ENCODE data around the gene MFNG. TPM values are rescaled to one million over a fixed set of nuclear protein-coding genes. Genes with fewer than 3 reads are reported as not detected.
A peak's percentile ranks its signal among the peaks of the same experiment; 100 is the strongest.

MFNG gene
- total RNA-seq, 1 experiment from 2014 or later, result 7.1 TPM

DNA sequence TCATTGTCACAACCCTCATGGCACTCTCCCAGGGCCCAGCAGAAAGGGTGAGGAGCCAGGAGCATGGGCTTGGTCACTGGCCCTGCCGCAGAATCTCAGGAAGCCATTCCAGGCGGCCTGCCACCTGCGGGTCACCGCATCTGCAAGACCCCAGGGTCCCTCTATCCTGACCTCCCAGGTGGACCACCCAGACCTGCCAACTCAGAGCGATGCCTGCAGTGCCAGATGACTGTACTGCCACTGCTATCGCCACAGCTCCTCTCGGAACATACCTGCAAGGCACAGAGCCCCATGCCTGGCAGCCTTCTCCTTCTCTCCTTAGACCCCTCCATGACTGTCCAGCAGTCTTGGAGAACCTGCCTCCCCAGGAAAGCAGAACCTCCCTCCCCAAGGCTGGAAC is 32.5 kb downstream of the MFNG start:
- ATAC-seq (no peak), DNase-seq (ENCODE audit: low read depth, low spot score) (no peak)
- no peaks in the 10 kb centered on the region; the same call in 1 of the 2 replicates for H3K9me3 ChIP-seq (ENCODE audit: control insufficient read depth, insufficient read depth, low read depth, low read length)
- TF ChIP-seq, protein P1, sequence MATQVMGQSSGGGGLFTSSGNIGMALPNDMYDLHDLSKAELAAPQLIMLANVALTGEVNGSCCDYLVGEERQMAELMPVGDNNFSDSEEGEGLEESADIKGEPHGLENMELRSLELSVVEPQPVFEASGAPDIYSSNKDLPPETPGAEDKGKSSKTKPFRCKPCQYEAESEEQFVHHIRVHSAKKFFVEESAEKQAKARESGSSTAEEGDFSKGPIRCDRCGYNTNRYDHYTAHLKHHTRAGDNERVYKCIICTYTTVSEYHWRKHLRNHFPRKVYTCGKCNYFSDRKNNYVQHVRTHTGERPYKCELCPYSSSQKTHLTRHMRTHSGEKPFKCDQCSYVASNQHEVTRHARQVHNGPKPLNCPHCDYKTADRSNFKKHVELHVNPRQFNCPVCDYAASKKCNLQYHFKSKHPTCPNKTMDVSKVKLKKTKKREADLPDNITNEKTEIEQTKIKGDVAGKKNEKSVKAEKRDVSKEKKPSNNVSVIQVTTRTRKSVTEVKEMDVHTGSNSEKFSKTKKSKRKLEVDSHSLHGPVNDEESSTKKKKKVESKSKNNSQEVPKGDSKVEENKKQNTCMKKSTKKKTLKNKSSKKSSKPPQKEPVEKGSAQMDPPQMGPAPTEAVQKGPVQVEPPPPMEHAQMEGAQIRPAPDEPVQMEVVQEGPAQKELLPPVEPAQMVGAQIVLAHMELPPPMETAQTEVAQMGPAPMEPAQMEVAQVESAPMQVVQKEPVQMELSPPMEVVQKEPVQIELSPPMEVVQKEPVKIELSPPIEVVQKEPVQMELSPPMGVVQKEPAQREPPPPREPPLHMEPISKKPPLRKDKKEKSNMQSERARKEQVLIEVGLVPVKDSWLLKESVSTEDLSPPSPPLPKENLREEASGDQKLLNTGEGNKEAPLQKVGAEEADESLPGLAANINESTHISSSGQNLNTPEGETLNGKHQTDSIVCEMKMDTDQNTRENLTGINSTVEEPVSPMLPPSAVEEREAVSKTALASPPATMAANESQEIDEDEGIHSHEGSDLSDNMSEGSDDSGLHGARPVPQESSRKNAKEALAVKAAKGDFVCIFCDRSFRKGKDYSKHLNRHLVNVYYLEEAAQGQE (IDR thresholded peaks at IDR 0.05; ENCODE audit: insufficient read depth in 1 of 2, low read depth in 2 of 2, low read length in 1 of 2), result no peak
- ChIA-PET POLR2A (interaction anchor here (0.7 kb wide), 1 partner anchor 30 kb away, joined by 4 read pairs; no protein-coding TSS in a partner anchor), CTCF (no interaction called here)
- H3K27ac ChIP-seq (ENCODE audit: low read length), result peak overlapping the region; percentile 75; the same call in 1 of the 2 replicates
- peaks cover 19% of the 10 kb centered on the region for H3K4me1 ChIP-seq (ENCODE audit: control insufficient read depth, insufficient read depth, low read length)
- no peaks in the 10 kb centered on the region for H3K36me3 ChIP-seq (ENCODE audit: control insufficient read depth, insufficient read depth, low read length)
- no peaks in the 10 kb centered on the region for H3K27me3 ChIP-seq (ENCODE audit: control insufficient read depth, insufficient read depth, low read length)
- in situ Hi-C loops (cut with HindIII; ENCODE audit: low pct_unique_long_range_greater_than_20kb, low sequenced_read_pairs), result no loop called here
- H3K4me3 ChIP-seq (ENCODE audit: low read depth in 2 of 2, low read length in 2 of 2), result no peak overlapping the region
- intact Hi-C loops (cut with micrococcal nuclease; ENCODE audit: unreplicated experiment), result no loop called here
- no TSS peak for BruUV-seq (replicated peaks)

DNA sequence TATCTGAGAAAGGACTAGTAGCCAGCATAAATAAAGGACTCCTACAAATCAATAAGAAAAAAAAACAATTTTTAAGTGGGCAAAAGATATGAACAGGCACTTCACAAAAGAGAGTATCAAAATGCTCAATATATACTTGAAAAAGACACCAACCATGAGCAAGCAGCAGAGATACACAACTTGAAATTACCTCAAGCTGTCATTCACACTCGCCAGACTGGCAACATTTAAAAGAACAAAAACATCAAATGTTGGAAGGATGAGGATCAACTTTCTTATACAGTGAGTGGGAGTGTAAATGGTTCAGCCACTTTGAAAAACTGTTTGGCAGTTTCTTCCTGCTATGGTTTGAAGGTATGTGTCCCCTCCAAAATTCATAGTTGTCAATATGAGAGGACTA is 35.0 kb downstream of the MFNG start:
- POLR2A ChIA-PET, result no interaction called here

More for the DNA sequence above, 35.0 kb downstream of the MFNG start:
- no peak for DNase-seq (ENCODE audit: low read depth, low spot score)
- Histone ChIP-seq H3K9me3 (ENCODE audit: control insufficient read depth, insufficient read depth, low read depth, low read length) (no peaks in the 10 kb centered on the region; the same call in 1 of the 2 replicates), H3K4me1 (ENCODE audit: control insufficient read depth, insufficient read depth, low read length) (peaks cover 16% of the 10 kb centered on the region), H3K27ac (ENCODE audit: low read length) (no peak overlapping the region), H3K36me3 (ENCODE audit: control insufficient read depth, insufficient read depth, low read length) (no peaks in the 10 kb centered on the region), H3K4me3 (ENCODE audit: low read depth in 2 of 2, low read length in 2 of 2) (no peak overlapping the region), H3K27me3 (ENCODE audit: control insufficient read depth, insufficient read depth, low read length) (no peaks in the 10 kb centered on the region)
- no peak for ATAC-seq
- BruUV-seq (replicated peaks), result no TSS peak
- CTCF ChIA-PET, result no interaction called here
- in situ Hi-C loops (cut with HindIII; ENCODE audit: low pct_unique_long_range_greater_than_20kb, low sequenced_read_pairs), result no loop called here
- intact Hi-C loops (cut with micrococcal nuclease; ENCODE audit: unreplicated experiment), result no loop called here
- TF ChIP-seq, protein P1 (IDR thresholded peaks at IDR 0.05; ENCODE audit: insufficient read depth in 1 of 2, low read depth in 2 of 2, low read length in 1 of 2), result no peak
- TF ChIP-seq POLR2AphosphoS5 (IDR thresholded peaks at IDR 0.05; ENCODE audit: low read depth, low read length) (no peak), SIN3A (IDR thresholded peaks at IDR 0.05; ENCODE audit: borderline replicate concordance, insufficient read depth, low read depth, low read length) (no peak), TCF7L2 (IDR thresholded peaks at IDR 0.05; ENCODE audit: low read depth, low read length) (no peak)
- TF ChIP-seq, protein P2, sequence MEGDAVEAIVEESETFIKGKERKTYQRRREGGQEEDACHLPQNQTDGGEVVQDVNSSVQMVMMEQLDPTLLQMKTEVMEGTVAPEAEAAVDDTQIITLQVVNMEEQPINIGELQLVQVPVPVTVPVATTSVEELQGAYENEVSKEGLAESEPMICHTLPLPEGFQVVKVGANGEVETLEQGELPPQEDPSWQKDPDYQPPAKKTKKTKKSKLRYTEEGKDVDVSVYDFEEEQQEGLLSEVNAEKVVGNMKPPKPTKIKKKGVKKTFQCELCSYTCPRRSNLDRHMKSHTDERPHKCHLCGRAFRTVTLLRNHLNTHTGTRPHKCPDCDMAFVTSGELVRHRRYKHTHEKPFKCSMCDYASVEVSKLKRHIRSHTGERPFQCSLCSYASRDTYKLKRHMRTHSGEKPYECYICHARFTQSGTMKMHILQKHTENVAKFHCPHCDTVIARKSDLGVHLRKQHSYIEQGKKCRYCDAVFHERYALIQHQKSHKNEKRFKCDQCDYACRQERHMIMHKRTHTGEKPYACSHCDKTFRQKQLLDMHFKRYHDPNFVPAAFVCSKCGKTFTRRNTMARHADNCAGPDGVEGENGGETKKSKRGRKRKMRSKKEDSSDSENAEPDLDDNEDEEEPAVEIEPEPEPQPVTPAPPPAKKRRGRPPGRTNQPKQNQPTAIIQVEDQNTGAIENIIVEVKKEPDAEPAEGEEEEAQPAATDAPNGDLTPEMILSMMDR (IDR thresholded peaks at IDR 0.05), result no peak

Measured in Panc1 (cell line).